ENCODE measurements around the gene FIG4.
"Not testable (repeated sequence)": the region's sequence is repeated elsewhere in the genome, so short reads cannot be mapped to it uniquely, and the experiment has no call there.

The FIG4 gene

GRCh38 chr6:109686566-109687265 lies 4.4 kb upstream of the FIG4 start:
- no peaks in the 10 kb centered on the region for H3K9me3 Mint-ChIP-seq
- H3K4me1 Mint-ChIP-seq = peaks cover 11% of the 10 kb centered on the region
- H3K4me3 Mint-ChIP-seq = no peak overlapping the region
- DNase-seq = no peak
- peaks cover 15% of the 10 kb centered on the region for H3K27me3 Mint-ChIP-seq
- CTCF ChIA-PET = interaction anchor here (0.6 to 1.5 kb wide), 2 partner anchors 10 to 353 kb away, joined by 4 to 6 read pairs; no protein-coding TSS in a partner anchor
- H3K36me3 Mint-ChIP-seq = no peaks in the 10 kb centered on the region
- no peak overlapping the region for H3K27ac Mint-ChIP-seq

- CTCF ChIA-PET = interaction anchor here (0.6 to 3.0 kb wide), 2 partner anchors 9 to 352 kb away, joined by 4 to 8 read pairs; no protein-coding TSS in a partner anchor
- Mint-ChIP-seq H3K27ac (no peak overlapping the region), H3K36me3 (no peaks in the 10 kb centered on the region), H3K27me3 (peaks cover 15% of the 10 kb centered on the region), H3K9me3 (no peaks in the 10 kb centered on the region), H3K4me1 (peaks cover 15% of the 10 kb centered on the region), H3K4me3 (no peak overlapping the region)
- no peak for DNase-seq
These were observed 3.8 kb upstream of the FIG4 start for GRCh38 chr6:109687271-109687761.

DNA sequence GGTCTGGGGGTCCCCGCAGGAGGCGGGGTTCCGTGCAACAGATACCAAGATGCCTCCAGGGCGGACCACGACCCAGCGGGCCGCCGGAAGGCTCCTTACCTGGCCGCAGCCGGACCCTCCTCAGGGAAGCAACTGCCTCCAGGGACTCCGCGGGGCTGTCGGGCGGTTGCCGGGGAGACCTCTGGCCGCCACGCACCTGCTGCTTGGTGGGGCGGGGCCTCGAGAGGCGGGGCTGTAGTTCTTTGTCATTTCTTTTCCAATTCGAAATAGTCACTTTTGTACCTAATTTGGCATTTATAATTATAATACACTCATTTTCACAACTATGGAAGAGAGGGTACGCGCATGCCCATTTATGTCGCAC lies 741 bp upstream of the FIG4 start:
- CTCF ChIA-PET = interaction anchor here (3.0 kb wide), 1 partner anchor 349 kb away, joined by 8 read pairs; no protein-coding TSS in a partner anchor
- DNase-seq = peak; percentile 81
- no peaks in the 10 kb centered on the region for H3K36me3 Mint-ChIP-seq
- H3K27me3 Mint-ChIP-seq = peaks cover 15% of the 10 kb centered on the region
- peak overlapping the region; percentile 52 for H3K27ac Mint-ChIP-seq
- H3K4me1 Mint-ChIP-seq = peaks cover 24% of the 10 kb centered on the region
- peak overlapping the region; percentile 83 for H3K4me3 Mint-ChIP-seq
- no peaks in the 10 kb centered on the region for H3K9me3 Mint-ChIP-seq

GRCh38 chr6:109693111-109693510 lies 2.0 kb downstream of the FIG4 start:
- Mint-ChIP-seq H3K9me3 (no peaks in the 10 kb centered on the region), H3K27me3 (peaks cover 15% of the 10 kb centered on the region), H3K4me1 (peaks cover 24% of the 10 kb centered on the region), H3K27ac (no peak overlapping the region), H3K4me3 (no peak overlapping the region), H3K36me3 (peaks cover 6% of the 10 kb centered on the region)
- DNase-seq = no peak
- CTCF ChIA-PET = interaction anchor here (1.0 to 5.0 kb wide), 3 partner anchors 12 to 346 kb away, joined by 3 to 27 read pairs (median 4); no protein-coding TSS in a partner anchor

GRCh38 chr6:109695468-109695867 lies 4.4 kb downstream of the FIG4 start:
- peaks cover 16% of the 10 kb centered on the region for H3K4me1 Mint-ChIP-seq
- CTCF ChIA-PET = interaction anchor here (0.9 to 5.0 kb wide), 3 partner anchors 92 to 344 kb away, joined by 3 to 27 read pairs (median 5); no protein-coding TSS in a partner anchor
- peaks cover 6% of the 10 kb centered on the region for H3K36me3 Mint-ChIP-seq
- DNase-seq = peak; percentile 31
- H3K9me3 Mint-ChIP-seq = no peaks in the 10 kb centered on the region
- H3K27ac Mint-ChIP-seq = no peak overlapping the region
- H3K4me3 Mint-ChIP-seq = no peak overlapping the region
- H3K27me3 Mint-ChIP-seq = peaks cover 4% of the 10 kb centered on the region

GRCh38 chr6:109696355-109696754 lies 5.3 kb downstream of the FIG4 start:
- no peak for DNase-seq
- Mint-ChIP-seq H3K4me1 (peaks cover 16% of the 10 kb centered on the region), H3K27ac (no peak overlapping the region), H3K36me3 (peaks cover 6% of the 10 kb centered on the region), H3K9me3 (no peaks in the 10 kb centered on the region), H3K4me3 (no peak overlapping the region), H3K27me3 (no peaks in the 10 kb centered on the region)
- CTCF ChIA-PET = interaction anchor here (1.1 to 5.0 kb wide), 5 partner anchors 10 to 508 kb away, joined by 3 to 27 read pairs (median 5); no protein-coding TSS in a partner anchor

DNA sequence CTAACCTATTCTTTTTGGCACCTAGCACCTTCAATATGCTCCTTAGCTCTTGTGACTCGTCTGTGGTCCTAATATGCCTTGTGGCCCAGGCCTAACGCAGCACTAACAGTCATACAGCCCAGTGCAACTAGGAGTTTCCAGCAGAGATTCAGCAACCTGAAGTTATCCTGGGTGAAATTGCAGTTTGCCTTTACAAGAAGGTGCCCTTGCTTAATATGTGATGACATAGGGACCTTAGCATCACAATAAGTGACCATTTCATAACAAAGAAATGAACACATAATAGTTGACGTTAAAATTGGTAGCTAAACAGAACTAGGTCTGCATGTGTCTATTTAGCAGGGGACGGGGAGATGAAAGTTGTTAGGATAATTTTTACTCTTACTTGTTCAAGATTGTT lies 10.1 kb downstream of the FIG4 start:
- Mint-ChIP-seq H3K27me3 (no peaks in the 10 kb centered on the region), H3K27ac (no peak overlapping the region), H3K9me3 (no peaks in the 10 kb centered on the region), H3K4me1 (peaks cover 2% of the 10 kb centered on the region), H3K4me3 (no peak overlapping the region), H3K36me3 (peaks cover 1% of the 10 kb centered on the region)
- CTCF ChIA-PET = interaction anchor here (0.7 to 7.7 kb wide), 4 partner anchors 60 to 352 kb away, joined by 3 to 225 read pairs (median 3); no protein-coding TSS in a partner anchor
- no peak for DNase-seq

- no peak overlapping the region for H3K4me3 Mint-ChIP-seq
- no peaks in the 10 kb centered on the region for H3K27me3 Mint-ChIP-seq
- no peaks in the 10 kb centered on the region for H3K9me3 Mint-ChIP-seq
- no peaks in the 10 kb centered on the region for H3K36me3 Mint-ChIP-seq
- H3K27ac Mint-ChIP-seq = no peak overlapping the region
- H3K4me1 Mint-ChIP-seq = peaks cover 2% of the 10 kb centered on the region
- CTCF ChIA-PET = interaction anchor here (0.7 to 7.7 kb wide), 4 partner anchors 10 to 339 kb away, joined by 3 to 225 read pairs (median 4); partner anchors contain the start of genes AK9 and FIG4
- no peak for DNase-seq
These were observed 10.7 kb downstream of the FIG4 start for GRCh38 chr6:109701774-109702173.

- no peak overlapping the region for H3K27ac Mint-ChIP-seq
- no peak for DNase-seq
- H3K9me3 Mint-ChIP-seq = no peaks in the 10 kb centered on the region
- H3K36me3 Mint-ChIP-seq = no peaks in the 10 kb centered on the region
- no peaks in the 10 kb centered on the region for H3K27me3 Mint-ChIP-seq
- H3K4me3 Mint-ChIP-seq = no peak overlapping the region
- CTCF ChIA-PET = interaction anchor here (0.6 to 7.7 kb wide), 3 partner anchors 11 to 338 kb away, joined by 3 to 225 read pairs (median 6); partner anchors contain the start of genes AK9 and FIG4
- H3K4me1 Mint-ChIP-seq = peaks cover 2% of the 10 kb centered on the region
These were observed 11.7 kb downstream of the FIG4 start for GRCh38 chr6:109702791-109703190.

- Mint-ChIP-seq H3K27ac (no peak overlapping the region), H3K4me3 (no peak overlapping the region), H3K27me3 (no peaks in the 10 kb centered on the region), H3K4me1 (peaks cover 2% of the 10 kb centered on the region), H3K36me3 (no peaks in the 10 kb centered on the region), H3K9me3 (peaks cover 2% of the 10 kb centered on the region)
- CTCF ChIA-PET = interaction anchor here (0.5 to 7.7 kb wide), 15 partner anchors 10 to 687 kb away, joined by 3 to 225 read pairs (median 4); partner anchors contain the start of genes AK9 and FIG4
- DNase-seq = peak; percentile 85
These were observed 14.2 kb downstream of the FIG4 start for GRCh38 chr6:109705258-109705657.

DNA sequence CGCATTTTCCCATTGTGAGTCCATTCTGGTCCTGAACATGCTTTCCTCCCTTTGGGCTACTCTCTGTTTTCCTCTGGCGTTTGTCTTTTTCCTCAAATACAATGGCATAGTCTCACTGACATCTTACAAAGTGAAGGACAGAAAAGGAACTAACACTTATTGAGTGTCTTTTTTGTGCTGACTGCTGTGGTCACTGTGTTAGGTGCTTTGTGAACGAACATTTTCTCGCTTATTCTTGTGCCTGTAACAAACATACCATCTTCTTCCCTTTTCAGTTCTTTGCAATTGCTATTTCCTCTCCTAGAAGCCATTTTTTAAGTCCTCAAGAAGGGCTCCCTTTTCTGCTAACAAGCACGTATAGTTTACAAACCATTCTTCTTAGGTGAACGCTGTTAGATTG lies 15.4 kb downstream of the FIG4 start:
- no peaks in the 10 kb centered on the region for H3K36me3 Mint-ChIP-seq
- no peak for DNase-seq
- peaks cover 2% of the 10 kb centered on the region for H3K9me3 Mint-ChIP-seq
- H3K4me1 Mint-ChIP-seq = peaks cover 2% of the 10 kb centered on the region
- no peaks in the 10 kb centered on the region for H3K27me3 Mint-ChIP-seq
- H3K27ac Mint-ChIP-seq = no peak overlapping the region
- no peak overlapping the region for H3K4me3 Mint-ChIP-seq
- CTCF ChIA-PET = interaction anchor here (7.7 kb wide), 1 partner anchor 334 kb away, joined by 225 read pairs; no protein-coding TSS in a partner anchor

DNA sequence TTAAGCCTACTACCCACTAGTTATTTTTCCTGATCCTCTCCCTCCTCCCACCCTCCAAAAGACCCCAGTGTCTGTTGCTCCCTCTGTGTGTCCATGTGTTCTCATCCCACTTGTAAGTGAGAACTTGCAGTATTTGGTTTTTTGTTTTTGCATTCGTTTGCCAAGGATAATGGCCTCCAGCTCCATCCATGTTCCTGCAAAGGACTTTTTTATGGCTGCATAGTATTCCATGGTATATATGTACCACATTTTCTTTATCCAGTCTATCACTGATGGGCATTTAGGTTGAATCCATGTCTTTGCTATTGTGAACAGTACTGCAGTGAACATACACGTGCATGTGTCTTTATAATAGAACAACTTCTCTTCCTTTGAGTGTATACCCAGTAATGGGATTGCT lies 17.0 kb downstream of the FIG4 start:
- H3K27ac Mint-ChIP-seq, H3K27me3 Mint-ChIP-seq, DNase-seq, H3K36me3 Mint-ChIP-seq, H3K9me3 Mint-ChIP-seq, H3K4me1 Mint-ChIP-seq, H3K4me3 Mint-ChIP-seq, CTCF ChIA-PET: not testable (repeated sequence)

GRCh38 chr6:109713097-109713496 lies 22.0 kb downstream of the FIG4 start:
- CTCF ChIA-PET = interaction anchor here (0.6 to 3.8 kb wide), 2 partner anchors 327 to 1596 kb away, joined by 3 to 15 read pairs; no protein-coding TSS in a partner anchor
- H3K36me3 Mint-ChIP-seq = no peaks in the 10 kb centered on the region
- DNase-seq = no peak
- H3K4me1 Mint-ChIP-seq = no peaks in the 10 kb centered on the region
- H3K27ac Mint-ChIP-seq = no peak overlapping the region
- no peaks in the 10 kb centered on the region for H3K27me3 Mint-ChIP-seq
- H3K4me3 Mint-ChIP-seq = no peak overlapping the region
- peaks cover 2% of the 10 kb centered on the region for H3K9me3 Mint-ChIP-seq

DNA sequence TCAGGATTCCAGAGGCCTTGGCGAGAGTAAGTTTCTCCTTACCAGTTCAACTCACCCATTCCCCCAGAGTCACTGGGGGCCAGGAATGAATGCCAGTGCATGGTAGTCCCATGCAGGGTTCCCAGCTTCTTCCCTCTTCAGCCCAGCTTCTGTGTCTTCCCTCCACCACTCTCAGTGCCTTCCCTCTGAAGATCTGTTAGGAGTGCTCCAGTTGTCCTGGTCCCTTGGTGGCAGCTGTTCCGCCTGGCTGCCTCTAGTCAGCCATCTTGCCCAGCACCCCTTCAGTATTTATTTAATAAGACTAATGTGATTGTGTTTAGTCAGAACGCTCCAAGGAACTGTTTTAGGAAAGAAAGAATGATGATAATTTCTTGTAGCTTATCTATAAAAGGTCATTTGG lies 23.1 kb downstream of the FIG4 start:
- CTCF ChIA-PET = interaction anchor here (1.5 kb wide), 1 partner anchor 9 kb away, joined by 4 read pairs; no protein-coding TSS in a partner anchor
- DNase-seq = no peak
- no peak overlapping the region for H3K27ac Mint-ChIP-seq
- H3K27me3 Mint-ChIP-seq = no peaks in the 10 kb centered on the region
- H3K9me3 Mint-ChIP-seq = peaks cover 2% of the 10 kb centered on the region
- no peaks in the 10 kb centered on the region for H3K36me3 Mint-ChIP-seq
- no peaks in the 10 kb centered on the region for H3K4me1 Mint-ChIP-seq
- H3K4me3 Mint-ChIP-seq = no peak overlapping the region

All from activated naive CD4-positive, alpha-beta T cell treated with anti-CD3 and anti-CD28 coated beads, Interleukin-2, amount 10 ng/mL, durations not matched to agents 7 days and 5 days (primary cell).